RPMI8226 (cell line): ENCODE results near the gene SLC23A1.

ENCODE experiments used
- DNase-seq: peaks from one replicate; pipeline ENCODE4 v3.0.0-alpha.2; 2015

SLC23A1 gene

GRCh38 chr5:139406963-139407362 is 23.9 kb upstream of the SLC23A1 start:
- no peak for DNase-seq

DNA sequence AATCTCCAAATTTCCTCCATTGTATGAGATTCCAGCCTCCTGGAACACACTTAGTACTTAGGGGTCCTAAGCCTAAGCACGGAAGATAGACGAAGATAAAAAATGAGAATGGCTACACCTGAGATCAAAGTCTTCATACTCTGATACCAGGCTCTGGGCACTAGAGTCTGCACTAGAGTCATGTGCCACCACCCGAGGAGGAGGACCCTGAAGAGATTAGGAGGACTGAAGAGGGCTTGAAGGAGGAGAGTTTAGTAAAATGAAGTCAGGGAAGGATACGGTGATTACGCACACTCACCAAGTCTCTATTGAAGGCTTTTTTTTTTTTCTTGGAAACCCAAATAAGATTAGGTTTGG is 21.4 kb upstream of the SLC23A1 start:
- DNase-seq = no peak

GRCh38 chr5:139403787-139404483 is 20.8 kb upstream of the SLC23A1 start, which contains the start of gene SPATA24:
Gene SPATA24, minus strand, starts transcription at chr5:139404089. Its CDS starts 29 bp downstream, at chr5:139404060.
- peak; percentile 98 for DNase-seq

GRCh38 chr5:139403418-139403786 is 20.3 kb upstream of the SLC23A1 start:
- DNase-seq = peak; percentile 32

GRCh38 chr5:139402561-139403158 is 19.6 kb upstream of the SLC23A1 start:
- peak; percentile 27 for DNase-seq

DNA sequence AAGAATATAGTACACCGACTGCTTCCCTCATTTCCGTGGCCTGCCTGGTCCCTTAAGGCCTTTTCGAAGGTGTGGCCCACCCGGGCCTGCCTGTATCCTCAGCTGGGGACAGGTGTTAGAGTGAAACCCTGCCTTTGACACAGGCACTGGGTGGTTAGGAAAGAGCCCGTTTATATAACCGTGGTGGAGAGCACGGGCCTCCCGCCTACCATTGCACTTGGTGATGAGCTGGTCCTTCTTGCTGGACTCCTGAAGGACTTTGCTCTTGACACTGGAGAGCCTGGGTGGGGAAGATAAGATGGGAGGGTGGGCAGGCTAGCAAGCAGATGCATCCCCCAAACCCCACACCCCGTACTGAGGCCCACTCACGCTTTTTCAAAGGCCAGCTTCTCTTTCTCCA is 18.4 kb upstream of the SLC23A1 start:
- no peak for DNase-seq

DNA sequence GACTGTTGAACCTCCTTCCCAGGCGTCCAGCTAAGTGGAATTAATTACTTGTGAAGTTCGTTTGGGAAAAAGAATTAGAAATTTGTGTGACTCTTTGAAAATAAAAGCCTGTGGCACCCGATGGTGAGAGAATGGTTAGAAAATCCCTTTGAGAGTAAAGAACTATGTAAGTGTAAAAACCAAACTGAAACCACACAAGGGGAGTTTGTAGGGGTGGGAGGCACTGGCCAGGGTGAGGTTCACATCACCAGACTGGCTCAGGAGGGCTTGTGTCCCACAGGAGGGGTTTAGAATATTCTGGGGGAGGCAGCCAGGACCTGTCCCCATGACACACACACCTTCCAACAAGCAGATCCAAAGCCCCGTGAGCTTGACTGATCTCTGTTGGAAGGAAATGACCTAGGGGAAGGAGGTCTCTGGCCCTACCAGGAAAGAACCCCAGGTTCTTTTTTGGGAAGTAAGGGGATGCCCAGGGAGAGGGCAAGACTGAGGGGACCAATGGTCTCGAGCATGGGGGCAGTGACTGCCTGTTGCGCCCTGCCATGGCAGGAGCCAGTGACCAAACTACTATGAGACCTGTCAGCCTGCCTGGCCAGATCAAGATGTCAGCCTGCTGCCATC is 16.5 kb upstream of the SLC23A1 start:
- no peak for DNase-seq

DNA sequence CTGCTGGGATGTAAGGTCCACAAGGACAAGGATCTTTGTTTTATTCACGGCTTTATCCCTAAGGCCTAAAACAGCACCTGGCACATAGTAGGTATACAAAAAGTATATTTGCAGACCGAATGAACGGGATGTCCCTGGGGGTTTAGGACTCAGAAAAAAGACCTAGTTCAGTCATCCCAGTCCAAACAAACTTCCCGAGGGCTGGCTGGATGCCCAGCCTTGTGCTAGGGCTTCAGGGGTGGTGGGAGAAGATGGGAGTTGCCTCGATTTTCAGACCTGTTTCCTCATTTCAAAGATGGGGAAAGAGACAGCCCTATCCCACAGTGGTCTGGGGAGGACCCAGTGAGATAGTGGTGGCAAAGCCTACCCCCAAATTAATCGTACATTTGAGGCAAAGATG is 14.8 kb upstream of the SLC23A1 start:
- DNase-seq = no peak

DNA sequence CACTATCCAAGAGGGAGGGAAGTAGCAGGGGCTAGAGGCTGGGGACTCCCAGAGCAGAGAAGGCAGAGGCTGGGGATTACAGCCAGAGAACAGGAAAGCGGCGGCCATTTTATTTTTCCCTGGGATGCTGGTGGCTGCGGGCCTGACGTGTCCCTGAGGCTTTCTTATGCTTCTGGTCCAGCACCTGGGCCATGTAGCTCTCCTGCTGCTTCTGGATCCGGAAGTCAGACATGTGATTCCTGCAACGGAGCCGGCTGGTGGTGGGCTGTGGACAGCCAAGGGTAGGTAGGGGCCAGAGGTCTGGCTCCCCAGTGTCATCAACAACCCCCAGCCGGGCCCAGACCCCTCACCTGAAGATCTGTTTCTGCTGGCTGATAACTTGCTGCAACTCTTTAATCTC is 13.6 kb upstream of the SLC23A1 start:
- DNase-seq = no peak

DNA sequence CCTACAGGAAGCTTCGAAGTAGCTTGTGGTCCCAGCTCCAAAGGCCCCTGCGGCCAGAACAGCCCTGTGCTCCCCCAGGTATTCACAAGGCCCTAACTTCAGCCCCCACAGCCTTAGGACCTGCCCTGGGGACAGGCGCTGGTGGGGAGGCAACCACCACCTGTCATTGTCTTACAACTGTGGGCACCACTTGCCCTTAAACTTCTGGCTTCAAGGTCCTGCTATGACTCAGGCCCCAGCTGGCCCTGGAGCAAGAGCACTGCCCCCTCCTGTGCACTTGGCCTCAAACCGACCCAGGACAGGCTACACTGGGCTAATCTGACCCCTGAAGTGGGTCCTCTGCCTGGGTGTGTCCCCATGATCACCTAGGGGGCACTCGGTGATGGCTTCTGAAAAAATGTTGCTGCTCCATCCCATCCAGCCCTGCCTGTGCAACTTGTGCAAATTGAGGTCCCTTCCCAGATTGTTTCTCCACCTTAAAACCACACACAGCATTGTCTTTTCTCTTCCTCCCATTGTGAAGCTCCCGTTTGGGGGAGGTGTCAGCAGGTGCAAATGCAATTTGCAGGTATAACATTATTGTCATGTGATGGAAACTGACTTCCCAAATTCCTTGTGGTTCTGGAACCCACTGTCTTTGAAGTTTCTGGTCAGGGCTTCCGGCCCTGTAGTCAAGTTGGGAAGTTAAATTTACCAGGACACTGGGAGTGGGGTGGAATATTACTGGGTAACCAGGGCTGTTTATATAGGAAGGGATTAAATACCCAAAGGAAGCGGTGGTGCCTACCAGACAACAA is 12.9 kb upstream of the SLC23A1 start:
- DNase-seq = no peak

DNA sequence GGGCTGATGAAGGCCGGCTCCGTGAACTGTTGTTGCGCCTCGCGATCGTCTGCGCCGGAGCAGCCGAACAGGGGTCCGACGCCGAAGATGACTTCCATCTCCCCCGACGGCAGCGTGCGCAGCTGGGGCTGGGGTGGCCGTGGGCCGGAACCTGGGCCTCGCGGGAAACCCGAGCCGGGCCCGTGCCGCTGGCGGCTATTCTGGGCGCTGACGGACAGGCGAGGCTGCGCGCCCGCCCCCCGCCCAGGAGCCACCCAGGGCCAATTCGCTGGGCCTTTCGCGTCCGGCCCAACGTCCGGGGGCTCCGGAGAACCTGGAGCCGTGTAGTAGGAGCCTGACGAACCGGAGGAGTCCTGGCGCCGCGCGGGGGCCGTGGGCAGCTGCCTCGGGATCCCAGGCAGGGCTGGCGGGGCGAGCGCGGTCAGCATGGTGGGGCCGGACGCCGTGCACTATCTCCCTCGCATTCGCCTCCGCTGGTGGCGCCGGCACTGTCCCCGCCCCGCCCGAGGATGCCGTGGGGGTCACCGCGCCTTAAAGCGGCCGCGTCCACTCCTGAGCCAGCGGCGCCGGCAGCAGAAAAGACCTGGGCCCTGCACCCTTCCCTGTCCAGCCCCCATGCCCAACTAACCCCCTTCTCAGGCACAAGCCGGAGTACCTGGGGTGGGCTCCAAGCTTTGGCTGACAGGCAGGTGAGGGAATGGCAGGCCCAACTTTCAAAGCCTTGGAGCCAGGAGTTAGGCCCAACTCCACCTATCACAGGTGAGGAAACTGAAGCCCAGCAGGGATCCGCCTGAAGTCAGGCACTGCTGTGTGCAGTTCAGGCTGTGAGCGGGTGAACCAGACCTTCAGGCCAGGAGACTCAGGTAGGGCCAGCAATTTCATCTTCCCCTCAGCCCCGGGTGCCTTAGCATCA is 11.8 kb upstream of the SLC23A1 start, which contains the start of gene PROB1:
TSS of gene PROB1 (minus strand) at position 451 of the 913 bp plus-strand sequence. CDS start at position 428, 23 bp downstream.
- no peak for DNase-seq

DNA sequence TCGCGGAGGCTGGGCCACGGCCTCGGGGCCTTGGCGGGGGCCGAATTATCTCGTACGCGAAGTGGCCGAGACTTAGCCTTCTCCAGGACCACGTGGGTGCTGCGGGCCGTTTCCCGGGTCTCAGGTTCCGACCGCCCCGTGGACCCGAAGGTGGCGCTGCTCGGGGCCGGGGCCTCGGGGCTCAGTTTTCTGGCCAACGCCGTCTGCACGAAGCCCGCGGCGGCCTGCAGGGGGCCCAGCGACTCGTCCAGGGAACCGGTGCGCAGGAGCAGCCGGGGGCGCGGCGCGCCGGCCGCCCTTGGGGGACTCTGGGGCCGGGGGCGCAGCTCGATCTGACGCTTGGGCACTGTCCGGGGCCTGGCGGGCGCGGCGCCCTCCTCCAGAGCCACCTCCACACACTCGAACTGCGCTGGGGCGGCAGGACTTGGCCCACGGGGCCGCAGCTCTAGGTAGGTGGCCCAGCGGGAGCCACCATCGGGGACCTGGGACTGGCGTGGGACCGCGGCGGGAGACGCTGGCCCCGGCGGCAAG is 11.1 kb upstream of the SLC23A1 start:
- DNase-seq = peak; percentile 86

DNA sequence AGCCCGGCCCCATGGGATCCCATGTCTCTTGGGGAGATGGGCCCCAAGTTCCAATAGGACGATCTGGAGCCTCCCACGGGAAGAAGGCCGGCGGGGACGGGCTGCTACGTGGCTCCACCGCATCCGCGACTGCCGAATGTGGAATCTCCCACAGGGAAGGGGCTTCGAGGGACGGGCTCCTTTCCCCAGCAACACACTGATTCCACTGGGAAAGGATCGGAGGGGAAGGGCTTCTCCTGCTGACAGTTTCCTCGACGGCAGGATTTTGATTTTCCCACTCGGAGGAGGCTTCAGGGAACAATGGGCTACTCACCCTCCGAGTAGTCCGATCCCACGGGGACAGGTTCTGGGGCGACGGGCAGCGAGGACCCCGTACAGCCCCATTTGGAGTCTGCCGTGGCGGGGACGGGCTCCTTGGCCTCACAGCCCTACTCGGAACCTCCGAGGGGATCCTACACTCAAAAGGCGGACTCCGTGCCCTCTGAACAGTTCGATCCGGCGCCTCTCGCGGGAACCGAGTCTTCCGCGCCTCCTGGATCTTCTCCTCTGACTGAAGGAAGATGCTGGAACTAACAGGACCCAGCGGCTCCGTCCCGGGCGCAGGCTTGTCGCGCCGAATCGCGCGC is 10.5 kb upstream of the SLC23A1 start:
- DNase-seq = no peak

GRCh38 chr5:139392678-139393496 is 9.8 kb upstream of the SLC23A1 start:
- DNase-seq = peak; percentile 91

- no peak for DNase-seq
These were observed 9.2 kb upstream of the SLC23A1 start for GRCh38 chr5:139392324-139392677.

DNA sequence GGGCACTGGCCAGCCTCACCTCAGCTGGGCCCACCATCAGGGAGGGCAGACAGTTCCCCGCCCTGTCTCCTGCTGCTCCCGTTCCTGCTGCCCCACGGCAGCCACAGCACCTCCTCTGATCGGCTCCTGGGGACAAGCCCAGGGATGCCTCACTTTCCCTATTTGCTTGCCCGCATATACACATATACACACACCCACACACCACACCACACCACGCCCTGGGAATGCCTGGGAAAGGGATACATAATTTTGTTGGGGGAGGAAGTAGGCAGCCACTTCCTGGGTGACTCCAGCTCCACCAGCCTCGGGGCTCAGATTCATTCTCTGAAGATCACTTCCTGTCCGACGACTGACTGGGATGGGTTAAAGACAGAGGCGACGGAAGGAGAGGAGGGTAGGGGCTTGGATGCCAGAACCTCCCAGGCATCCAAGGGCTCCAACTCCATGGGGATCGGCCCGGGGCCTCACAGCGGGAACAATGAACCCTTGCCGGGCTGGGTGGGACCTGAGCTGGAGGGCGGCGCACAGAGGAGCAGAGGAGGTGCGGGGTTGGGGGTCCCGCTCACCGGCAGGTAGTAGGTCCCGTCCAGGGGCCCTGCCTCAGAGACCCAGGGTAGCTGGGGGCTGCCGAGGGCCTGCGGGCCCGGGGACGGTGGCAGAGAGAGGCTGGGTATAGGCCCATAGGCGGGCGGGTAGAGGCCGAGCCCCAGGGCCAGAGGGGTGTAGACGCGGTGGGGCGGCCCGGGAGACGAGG is 8.7 kb upstream of the SLC23A1 start:
- peak; percentile 66 for DNase-seq

DNA sequence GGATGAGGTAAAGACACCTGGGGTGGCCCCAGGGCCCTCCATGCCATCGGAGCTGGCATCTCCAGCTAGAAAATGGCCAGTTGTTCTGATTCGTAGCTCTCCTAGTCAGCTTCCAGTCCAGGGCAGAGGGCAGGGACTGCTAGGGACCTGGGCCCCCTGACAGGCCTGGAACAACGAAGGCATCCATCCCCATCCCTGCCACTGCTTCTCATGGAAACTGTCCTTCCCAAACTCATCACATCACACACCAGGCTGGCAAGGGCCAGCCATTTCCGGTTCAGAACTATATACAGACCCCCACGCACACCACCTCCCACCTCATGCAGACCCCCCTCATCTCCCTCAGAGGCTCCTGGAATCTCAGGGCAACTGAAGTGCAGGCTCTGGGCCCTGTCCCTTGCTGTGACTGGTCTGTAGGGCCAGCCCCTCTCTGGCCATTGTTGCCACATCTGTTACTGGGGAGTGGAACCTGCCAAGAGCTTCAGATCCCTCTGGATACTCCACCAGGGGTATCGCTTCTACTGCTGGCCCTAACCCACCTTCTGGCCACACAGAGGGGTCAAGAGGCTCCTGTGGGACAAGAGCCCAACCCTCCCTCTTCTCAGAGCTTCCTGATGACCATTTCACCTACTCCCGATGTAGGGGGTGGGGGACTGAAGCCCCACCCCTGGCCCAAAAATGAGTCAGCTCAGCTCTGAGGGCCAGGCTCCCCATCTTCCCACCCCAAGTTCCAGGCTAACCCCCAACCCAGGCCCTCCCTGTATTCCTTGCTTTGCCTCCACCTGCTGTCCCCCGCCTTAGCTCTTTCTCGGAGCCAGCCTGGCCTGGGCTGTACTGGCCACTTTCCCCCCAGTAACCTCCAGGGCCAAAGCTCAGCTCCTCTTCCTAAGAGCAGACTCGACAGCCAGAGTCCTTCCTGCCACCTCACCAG is 7.8 kb upstream of the SLC23A1 start:
- DNase-seq = peak; percentile 25

- peak; percentile 98 for DNase-seq
These were observed 6.9 kb upstream of the SLC23A1 start, which contains the start of gene MZB1 for GRCh38 chr5:139389701-139390638. Gene MZB1, minus strand, starts transcription at chr5:139389913. Its CDS starts 57 bp downstream, at chr5:139389856.
